ENCODE results near the gene KLHDC4.

The KLHDC4 gene

DNA sequence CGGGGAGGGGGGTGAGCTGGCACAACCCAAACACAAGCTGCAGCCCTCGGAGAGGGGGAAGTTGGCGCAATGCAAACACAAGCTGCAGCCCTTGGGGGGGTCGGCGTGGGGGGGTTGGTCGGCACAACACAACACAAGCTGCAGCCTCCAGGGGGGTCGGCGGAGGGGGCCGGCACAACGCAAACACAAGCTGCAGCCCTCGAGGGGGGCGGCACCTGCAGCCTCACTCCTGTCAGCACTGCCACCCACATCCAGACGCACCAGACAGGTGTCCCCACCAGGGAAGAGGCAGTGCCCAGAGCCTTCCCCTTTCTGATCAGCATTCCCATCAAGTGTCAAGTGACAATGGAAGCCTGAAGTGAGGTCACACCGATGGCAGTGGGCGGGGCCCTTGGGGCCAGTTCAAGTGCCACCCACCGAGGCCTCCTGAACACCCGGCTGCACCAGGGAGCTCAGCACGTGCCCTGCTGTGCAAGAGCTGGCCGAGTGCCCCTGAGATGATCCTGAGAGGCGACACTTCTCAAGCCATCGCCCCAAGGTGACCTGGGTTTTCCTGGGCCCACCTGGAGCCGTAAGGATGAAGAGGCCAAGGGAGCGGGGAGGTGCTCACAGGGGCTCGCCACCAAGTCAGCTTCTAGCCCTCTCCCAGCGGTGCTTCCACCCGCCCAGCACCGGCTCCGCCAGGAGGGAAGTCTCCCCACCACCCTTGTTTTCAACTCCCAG, 59.3 kb downstream of the KLHDC4 start:
- TF ChIP-seq, protein P1, sequence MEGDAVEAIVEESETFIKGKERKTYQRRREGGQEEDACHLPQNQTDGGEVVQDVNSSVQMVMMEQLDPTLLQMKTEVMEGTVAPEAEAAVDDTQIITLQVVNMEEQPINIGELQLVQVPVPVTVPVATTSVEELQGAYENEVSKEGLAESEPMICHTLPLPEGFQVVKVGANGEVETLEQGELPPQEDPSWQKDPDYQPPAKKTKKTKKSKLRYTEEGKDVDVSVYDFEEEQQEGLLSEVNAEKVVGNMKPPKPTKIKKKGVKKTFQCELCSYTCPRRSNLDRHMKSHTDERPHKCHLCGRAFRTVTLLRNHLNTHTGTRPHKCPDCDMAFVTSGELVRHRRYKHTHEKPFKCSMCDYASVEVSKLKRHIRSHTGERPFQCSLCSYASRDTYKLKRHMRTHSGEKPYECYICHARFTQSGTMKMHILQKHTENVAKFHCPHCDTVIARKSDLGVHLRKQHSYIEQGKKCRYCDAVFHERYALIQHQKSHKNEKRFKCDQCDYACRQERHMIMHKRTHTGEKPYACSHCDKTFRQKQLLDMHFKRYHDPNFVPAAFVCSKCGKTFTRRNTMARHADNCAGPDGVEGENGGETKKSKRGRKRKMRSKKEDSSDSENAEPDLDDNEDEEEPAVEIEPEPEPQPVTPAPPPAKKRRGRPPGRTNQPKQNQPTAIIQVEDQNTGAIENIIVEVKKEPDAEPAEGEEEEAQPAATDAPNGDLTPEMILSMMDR (IDR thresholded peaks at IDR 0.05; ENCODE audit: low read depth, low read length) = no peak
- no peak for DNase-seq (ENCODE audit: extremely low read depth, low read depth)

DNA sequence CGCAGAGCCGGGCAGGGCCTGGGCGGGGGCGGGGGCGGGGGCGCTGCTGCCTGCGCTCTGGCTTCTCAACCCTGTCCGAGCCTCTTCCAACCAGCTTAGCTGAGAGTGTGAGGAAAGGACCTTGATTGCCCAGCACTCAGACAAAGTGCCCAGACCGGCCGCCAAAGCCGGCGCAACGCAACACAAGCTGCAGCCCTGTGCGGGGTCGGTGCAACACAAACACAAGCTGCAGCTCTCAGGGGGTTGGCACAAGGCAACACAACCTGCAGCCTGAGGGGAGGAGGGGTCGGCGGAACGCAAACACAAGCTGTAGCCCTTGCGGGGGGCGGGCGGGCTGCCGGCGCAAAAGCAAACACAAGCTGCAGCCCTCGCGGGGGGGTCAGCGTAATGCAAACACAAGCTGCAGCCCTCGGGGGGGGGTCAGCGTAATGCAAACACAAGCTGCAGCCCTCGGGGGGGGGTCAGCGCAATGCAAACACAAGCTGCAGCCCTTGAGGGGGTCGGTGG, 60.0 kb downstream of the KLHDC4 start:
- TF ChIP-seq, protein P1 (IDR thresholded peaks at IDR 0.05; ENCODE audit: low read depth, low read length) = no peak
- no peak for DNase-seq (ENCODE audit: extremely low read depth, low read depth)

DNA sequence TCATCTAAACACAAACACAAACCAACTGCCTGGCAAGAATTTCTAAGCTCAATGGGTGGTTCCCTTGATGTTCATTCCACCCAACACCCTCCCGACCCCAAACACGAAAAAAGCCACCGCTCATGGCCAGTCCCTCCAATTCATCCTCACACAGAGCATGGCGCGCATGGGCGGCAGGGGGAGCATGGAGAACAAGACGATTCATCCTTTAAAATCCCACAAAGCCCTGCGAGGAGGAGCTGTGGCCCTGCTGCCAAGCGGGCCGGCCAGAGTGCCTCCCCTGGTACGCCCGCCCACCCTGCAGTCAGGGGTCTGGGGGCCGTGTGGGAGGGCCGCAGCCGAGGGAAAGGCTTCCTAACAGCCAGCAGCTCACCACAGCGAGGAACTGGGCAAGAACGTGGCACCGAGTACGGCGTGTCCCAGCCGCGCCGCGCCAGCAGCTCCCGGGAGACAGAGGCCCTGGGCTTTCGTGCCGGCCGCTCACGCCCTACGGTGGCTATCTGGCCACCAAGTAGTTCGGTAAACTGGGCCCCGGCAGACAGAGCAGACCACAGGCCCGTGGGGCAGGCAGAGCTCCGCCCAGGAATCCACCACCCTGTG, 60.9 kb downstream of the KLHDC4 start:
- TF ChIP-seq, protein P1 (IDR thresholded peaks at IDR 0.05; ENCODE audit: low read depth, low read length) = no peak
- DNase-seq (ENCODE audit: extremely low read depth, low read depth) = no peak

DNA sequence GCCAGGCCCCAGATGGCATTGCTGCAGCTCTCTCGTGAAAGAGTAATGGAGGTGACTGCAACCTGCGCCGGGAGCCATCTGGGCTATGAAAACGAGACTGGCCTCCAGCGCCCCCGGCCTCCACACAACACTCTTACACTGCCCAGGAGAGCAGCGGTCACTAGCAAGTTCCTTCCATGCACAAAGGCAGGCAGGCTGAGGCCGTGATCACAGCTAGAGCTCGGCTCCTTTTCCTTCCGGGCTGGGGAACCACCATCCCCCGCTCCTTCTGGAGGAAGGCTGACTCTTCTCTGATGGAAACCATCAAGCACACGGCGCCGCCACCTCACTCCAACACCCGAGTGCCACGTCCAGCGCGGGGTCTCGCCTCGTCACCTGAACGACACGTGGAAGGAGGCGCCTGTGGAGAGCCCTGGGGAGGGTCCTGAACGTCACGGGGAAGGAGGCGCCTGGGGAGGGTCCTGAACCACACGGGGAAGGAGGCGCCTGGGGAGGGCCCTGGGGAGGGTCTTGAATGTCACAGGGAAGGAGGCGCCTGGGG, 61.9 kb downstream of the KLHDC4 start:
- TF ChIP-seq, protein P1 (IDR thresholded peaks at IDR 0.05; ENCODE audit: low read depth, low read length) = no peak
- no peak for DNase-seq (ENCODE audit: extremely low read depth, low read depth)

DNA sequence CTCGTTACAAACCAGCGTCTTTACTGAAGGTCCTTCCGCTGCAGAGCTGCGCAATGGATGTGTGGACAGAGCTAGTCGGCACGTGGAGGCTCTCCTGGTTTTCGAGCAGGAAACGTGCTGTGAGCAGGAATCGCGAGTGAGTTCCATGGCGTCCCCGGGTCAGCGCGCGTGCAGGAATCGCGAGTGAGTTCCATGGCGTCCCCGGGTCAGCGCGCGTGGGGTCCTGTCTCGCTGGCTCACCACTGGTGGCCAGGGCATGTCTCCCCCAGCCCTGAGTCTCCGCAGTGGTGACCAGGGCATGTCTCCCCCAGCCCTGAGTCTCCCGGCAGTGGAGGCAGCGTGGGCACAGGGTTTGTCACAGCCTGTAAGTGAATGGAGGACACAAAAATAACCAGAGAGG, 62.7 kb downstream of the KLHDC4 start:
- DNase-seq (ENCODE audit: extremely low read depth, low read depth) = no peak
- TF ChIP-seq, protein P1 (IDR thresholded peaks at IDR 0.05; ENCODE audit: low read depth, low read length) = no peak

DNA sequence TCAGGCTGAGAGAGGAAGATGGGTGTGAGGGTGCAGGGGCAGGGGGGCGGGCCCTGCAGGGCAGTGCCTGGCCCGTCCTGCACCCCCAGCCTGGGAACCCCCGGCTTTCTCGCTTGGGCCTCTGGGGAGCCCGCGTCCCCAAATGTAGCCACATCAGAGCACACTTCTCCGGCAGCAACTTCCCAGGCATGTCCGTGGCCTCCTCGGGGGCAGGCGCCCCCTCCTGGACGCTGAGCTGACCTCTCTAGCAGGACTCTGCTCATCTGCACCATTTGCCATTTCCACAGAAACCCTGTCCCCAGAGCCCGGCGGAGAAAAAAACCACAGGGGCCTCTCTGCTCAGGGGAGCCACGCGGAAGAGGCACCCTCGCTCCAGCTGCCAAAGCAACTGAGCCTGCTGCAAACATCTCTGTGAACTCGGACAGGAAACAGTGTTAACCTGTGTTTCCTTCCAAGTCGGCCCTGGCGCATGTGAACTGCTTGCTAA, 63.4 kb downstream of the KLHDC4 start:
- DNase-seq (ENCODE audit: extremely low read depth, low read depth) = no peak
- TF ChIP-seq, protein P1 (IDR thresholded peaks at IDR 0.05; ENCODE audit: low read depth, low read length) = peak; percentile 47

DNA sequence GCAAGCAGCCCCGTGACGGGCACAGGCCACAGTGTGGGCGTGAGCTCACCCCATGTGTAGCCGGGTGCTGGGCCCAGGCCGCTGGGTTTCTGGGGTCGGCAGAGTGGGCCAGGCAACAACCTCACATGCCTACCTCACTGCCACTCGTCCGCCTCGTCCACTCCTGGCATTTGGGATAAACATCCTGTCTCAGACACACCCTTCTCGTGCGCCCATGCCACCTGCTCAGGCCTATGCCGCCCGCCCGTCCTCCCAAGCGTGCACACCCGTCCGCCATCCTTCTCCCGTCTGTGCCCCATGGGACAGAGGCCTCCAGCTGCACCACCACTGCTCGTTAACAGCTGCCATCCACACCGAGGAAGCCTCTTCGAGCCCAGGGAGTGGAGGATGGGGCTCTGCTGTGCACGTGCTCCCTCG, 64.3 kb downstream of the KLHDC4 start:
- TF ChIP-seq, protein P1 (IDR thresholded peaks at IDR 0.05; ENCODE audit: low read depth, low read length) = no peak
- DNase-seq (ENCODE audit: extremely low read depth, low read depth) = no peak
